CD4-positive, CD25-positive, alpha-beta regulatory T cell (primary cell): ENCODE measurements around the gene SLC5A6. TPM values are rescaled to one million over a fixed set of nuclear protein-coding genes. Genes with fewer than 3 reads are reported as not detected.

Source experiments
- ATAC-seq, 2 donors: fragments of 150-1000 bp; cut with Tn5 transposase; one replicate each; pipeline ENCODE4 v1.10.0; 2021; ENCODE audit warnings: low read depth in 2 of 2, moderate number of reproducible peaks in 2 of 2, moderate library complexity in 1 of 2
- DNase-seq, 3 donors: peaks; one replicate each; pipeline versions ENCODE4 v3.0.0 to v3.0.0-alpha.2; 2012 to 2022; ENCODE audit warnings: mixed read lengths in 1 of 3
- H3K27ac ChIP-seq: one replicate; pipeline ENCODE4 v1.7.0; 2013; ENCODE audit warnings: mild to moderate bottlenecking, low read length; ENCODE audit not compliant: insufficient read depth, poor library complexity, severe bottlenecking
- H3K27me3 ChIP-seq: one replicate; pipeline ENCODE4 v1.7.0; 2013; ENCODE audit warnings: low read length; ENCODE audit not compliant: control insufficient read depth, insufficient read depth
- H3K36me3 ChIP-seq: one replicate; pipeline ENCODE4 v1.7.0; 2013; ENCODE audit warnings: mild to moderate bottlenecking, low read length, moderate library complexity; ENCODE audit not compliant: control insufficient read depth, insufficient read depth
- H3K4me1 ChIP-seq: 2 replicates; pipeline ENCODE4 v1.7.0; 2013; ENCODE audit warnings: mild to moderate bottlenecking, low read length; ENCODE audit not compliant: insufficient read depth, control insufficient read depth, poor library complexity, severe bottlenecking
- H3K4me3 ChIP-seq: one replicate; pipeline ENCODE4 v1.7.0; 2013; ENCODE audit warnings: low read depth, mild to moderate bottlenecking, low read length, moderate library complexity
- H3K9me3 ChIP-seq, 2 experiments: 1 replicate in 1 of 2; 2 replicates in 1 of 2; pipeline ENCODE4 v1.7.0; 2013; ENCODE audit warnings: low read length in 2 of 2, mild to moderate bottlenecking in 1 of 2, moderate library complexity in 1 of 2; ENCODE audit not compliant: control insufficient read depth in 2 of 2
- H3K27ac Mint-ChIP-seq, 3 donors: one replicate each; pipeline ENCODE4 v1.8.0; 2020 to 2022; ENCODE audit warnings: mild to moderate bottlenecking in 3 of 3, mixed read lengths in 3 of 3, moderate library complexity in 2 of 3
- H3K27me3 Mint-ChIP-seq: one replicate; pipeline ENCODE4 v1.8.0; 2022; ENCODE audit warnings: mild to moderate bottlenecking, mixed read lengths
- H3K36me3 Mint-ChIP-seq: one replicate; pipeline ENCODE4 v1.8.0; 2020; ENCODE audit warnings: mixed read lengths
- H3K4me1 Mint-ChIP-seq, 4 donors: one replicate each; pipeline ENCODE4 v1.8.0; 2020 to 2022; ENCODE audit warnings: mixed read lengths in 4 of 4, mild to moderate bottlenecking in 1 of 4
- H3K4me3 Mint-ChIP-seq, 4 donors: one replicate each; pipeline ENCODE4 v1.8.0; 2020 to 2022; ENCODE audit warnings: mild to moderate bottlenecking in 4 of 4, mixed read lengths in 4 of 4, moderate library complexity in 3 of 4
- H3K9me3 Mint-ChIP-seq, 7 donors: one replicate each; pipeline ENCODE4 v1.8.0; 2020 to 2022; ENCODE audit warnings: mixed read lengths in 7 of 7, mild to moderate bottlenecking in 3 of 7, moderate library complexity in 2 of 7
- polyA plus RNA-seq, 4 donors: library from polyadenylated mRNA; unstranded; fragments of 300-500 nt; fragmentation: Illumina TruSeq; gene quantifications; one replicate each; pipeline ENCODE4 v1.2.3, GENCODE V29; 2021
- total RNA-seq: library from RNA; stranded (reverse); gene quantifications from one replicate; pipeline ENCODE4 v1.2.3, GENCODE V29; 2022

The SLC5A6 gene
- total and polyA plus RNA-seq, 5 donors from 2014 or later, result 15.5 to 154 (median 17.3) TPM

GRCh38 chr2:27231921-27232320 lies 19.9 kb upstream of the SLC5A6 start:
- Histone ChIP-seq H3K27me3 (no peaks in the 10 kb centered on the region), H3K9me3 (no peaks in the 10 kb centered on the region), H3K27ac (no peak overlapping the region), H3K36me3 (peaks cover 79% of the 10 kb centered on the region), H3K4me3 (no peak overlapping the region), H3K4me1 (no peaks in the 10 kb centered on the region)
- Mint-ChIP-seq H3K9me3 (no peaks in the 10 kb centered on the region), H3K27me3 (no peaks in the 10 kb centered on the region), H3K4me3 (no peak overlapping the region), H3K36me3 (peaks cover 58% of the 10 kb centered on the region), H3K4me1 (no peaks in the 10 kb centered on the region), H3K27ac (no peak overlapping the region)
- no peak for ATAC-seq
- DNase-seq, result no peak

GRCh38 chr2:27227501-27227900 lies 15.4 kb upstream of the SLC5A6 start:
- H3K27me3 Mint-ChIP-seq, result no peaks in the 10 kb centered on the region
- no peaks in the 10 kb centered on the region for H3K4me1 ChIP-seq
- no peaks in the 10 kb centered on the region for H3K9me3 Mint-ChIP-seq
- no peak overlapping the region for H3K27ac Mint-ChIP-seq
- no peaks in the 10 kb centered on the region for H3K27me3 ChIP-seq
- H3K36me3 Mint-ChIP-seq, result peaks cover 53% of the 10 kb centered on the region
- no peak overlapping the region for H3K4me3 Mint-ChIP-seq
- DNase-seq (no peak), ATAC-seq (no peak)
- H3K4me3 ChIP-seq, result no peak overlapping the region
- no peaks in the 10 kb centered on the region for H3K9me3 ChIP-seq
- peaks cover 72% of the 10 kb centered on the region for H3K36me3 ChIP-seq
- no peak overlapping the region for H3K27ac ChIP-seq
- peaks cover 0 to 2% (median 0%) of the 10 kb centered on the region in 4 donors for H3K4me1 Mint-ChIP-seq

GRCh38 chr2:27225526-27225925 lies 13.5 kb upstream of the SLC5A6 start:
- Mint-ChIP-seq H3K9me3 (no peaks in the 10 kb centered on the region), H3K27ac (no peak overlapping the region), H3K36me3 (peaks cover 53% of the 10 kb centered on the region), H3K27me3 (no peaks in the 10 kb centered on the region), H3K4me1 (peaks cover 0 to 5% (median 2%) of the 10 kb centered on the region in 4 donors), H3K4me3 (no peak overlapping the region)
- Histone ChIP-seq H3K36me3 (peaks cover 66% of the 10 kb centered on the region), H3K4me1 (no peaks in the 10 kb centered on the region), H3K4me3 (no peak overlapping the region), H3K27me3 (no peaks in the 10 kb centered on the region), H3K9me3 (no peaks in the 10 kb centered on the region), H3K27ac (no peak overlapping the region)
- ATAC-seq (no peak), DNase-seq (no peak)

- Mint-ChIP-seq H3K27ac (no peak overlapping the region), H3K9me3 (no peaks in the 10 kb centered on the region), H3K4me1 (peaks cover 0 to 18% (median 9%) of the 10 kb centered on the region in 4 donors), H3K36me3 (peaks cover 57% of the 10 kb centered on the region), H3K4me3 (no peak overlapping the region), H3K27me3 (no peaks in the 10 kb centered on the region)
- H3K4me1 ChIP-seq, result peaks cover 3% of the 10 kb centered on the region
- H3K36me3 ChIP-seq, result peaks cover 57% of the 10 kb centered on the region
- no peaks in the 10 kb centered on the region for H3K9me3 ChIP-seq
- H3K27ac ChIP-seq, result no peak overlapping the region
- DNase-seq (no peak), ATAC-seq (no peak)
- H3K4me3 ChIP-seq, result no peak overlapping the region
- H3K27me3 ChIP-seq, result no peaks in the 10 kb centered on the region
These were observed 11.3 kb upstream of the SLC5A6 start for GRCh38 chr2:27223416-27223815.

GRCh38 chr2:27222407-27222806 lies 10.3 kb upstream of the SLC5A6 start:
- H3K9me3 ChIP-seq, result no peaks in the 10 kb centered on the region
- no peak overlapping the region for H3K4me3 Mint-ChIP-seq
- no peak for DNase-seq
- no peak overlapping the region for H3K27ac ChIP-seq
- no peak overlapping the region for H3K27ac Mint-ChIP-seq
- peaks cover 49% of the 10 kb centered on the region for H3K36me3 ChIP-seq
- H3K4me1 ChIP-seq, result peaks cover 13% of the 10 kb centered on the region
- no peaks in the 10 kb centered on the region for H3K9me3 Mint-ChIP-seq
- peaks cover 48% of the 10 kb centered on the region for H3K36me3 Mint-ChIP-seq
- H3K4me1 Mint-ChIP-seq, result peaks cover 5 to 28% (median 18%) of the 10 kb centered on the region in 4 donors
- ATAC-seq, result no peak
- no peaks in the 10 kb centered on the region for H3K27me3 ChIP-seq
- no peaks in the 10 kb centered on the region for H3K27me3 Mint-ChIP-seq
- no peak overlapping the region for H3K4me3 ChIP-seq

GRCh38 chr2:27221166-27221565 lies 9.1 kb upstream of the SLC5A6 start:
- Mint-ChIP-seq H3K9me3 (peaks cover 0 to 1% (median 0%) of the 10 kb centered on the region in 7 donors), H3K4me1 (peaks cover 10 to 39% (median 26%) of the 10 kb centered on the region in 4 donors), H3K36me3 (peaks cover 37% of the 10 kb centered on the region), H3K27me3 (peaks cover 4% of the 10 kb centered on the region), H3K27ac (peak overlapping the region in 1 of 3 donors; percentile 38), H3K4me3 (peak overlapping the region in 2 of 4 donors; percentile 5 to 76)
- DNase-seq, result no peak
- peaks cover 36% of the 10 kb centered on the region for H3K36me3 ChIP-seq
- no peak overlapping the region for H3K4me3 ChIP-seq
- no peak for ATAC-seq
- H3K27me3 ChIP-seq, result no peaks in the 10 kb centered on the region
- no peaks in the 10 kb centered on the region for H3K9me3 ChIP-seq
- peaks cover 20% of the 10 kb centered on the region for H3K4me1 ChIP-seq
- H3K27ac ChIP-seq, result no peak overlapping the region

- ATAC-seq, result no peak
These were observed 8.0 kb upstream of the SLC5A6 start for GRCh38 chr2:27220091-27220490.

GRCh38 chr2:27219091-27219490 lies 7.0 kb upstream of the SLC5A6 start:
- Mint-ChIP-seq H3K9me3 (peaks cover 0 to 1% (median 0%) of the 10 kb centered on the region in 7 donors), H3K27ac (peak overlapping the region in 1 of 3 donors; percentile 54), H3K36me3 (peaks cover 25% of the 10 kb centered on the region), H3K4me1 (peaks cover 10 to 43% (median 28%) of the 10 kb centered on the region in 4 donors), H3K4me3 (peak overlapping the region in 2 of 4 donors; percentile 98 to 99), H3K27me3 (peaks cover 4% of the 10 kb centered on the region)
- Histone ChIP-seq H3K9me3 (no peaks in the 10 kb centered on the region), H3K36me3 (peaks cover 26% of the 10 kb centered on the region), H3K4me3 (no peak overlapping the region), H3K4me1 (peaks cover 20% of the 10 kb centered on the region), H3K27ac (no peak overlapping the region), H3K27me3 (no peaks in the 10 kb centered on the region)
- DNase-seq, result no peak
- no peak for ATAC-seq

More at GRCh38 chr2:27220091-27220490, 8.0 kb upstream of the SLC5A6 start:
- Mint-ChIP-seq H3K9me3 (peaks cover 0 to 1% (median 0%) of the 10 kb centered on the region in 7 donors), H3K27me3 (peaks cover 4% of the 10 kb centered on the region), H3K27ac (peak overlapping the region in 1 of 3 donors; percentile 73), H3K4me1 (peaks cover 10 to 43% (median 28%) of the 10 kb centered on the region in 4 donors), H3K4me3 (no peak overlapping the region), H3K36me3 (peaks cover 33% of the 10 kb centered on the region)
- Histone ChIP-seq H3K4me3 (no peak overlapping the region), H3K9me3 (no peaks in the 10 kb centered on the region), H3K36me3 (peaks cover 34% of the 10 kb centered on the region), H3K4me1 (peaks cover 20% of the 10 kb centered on the region), H3K27me3 (no peaks in the 10 kb centered on the region), H3K27ac (no peak overlapping the region)
- no peak for DNase-seq
